ENCODE results near the gene NDUFB10.
A peak's percentile ranks its signal among the peaks of the same experiment; 100 is the strongest.

Gene NDUFB10

GRCh38 chr16:1971796-1972489 is 12.6 kb downstream of the NDUFB10 start, which contains the start of gene TBL3:
Gene TBL3 (plus strand): TSS chr16:1972053. CDS start chr16:1972165, 112 bp downstream.
- DNase-seq (ENCODE audit: low read depth in 3 of 3) = peak; percentile 90 to 92 (median 91)

- no peak for DNase-seq (ENCODE audit: low read depth in 3 of 3)
These were observed 13.1 kb downstream of the NDUFB10 start for GRCh38 chr16:1972490-1972877.

- DNase-seq (ENCODE audit: low read depth in 3 of 3) = no peak
These were observed 14.3 kb downstream of the NDUFB10 start for GRCh38 chr16:1973461-1974156.

GRCh38 chr16:1974157-1975070 is 15.1 kb downstream of the NDUFB10 start:
- DNase-seq (ENCODE audit: low read depth in 3 of 3) = no peak

- DNase-seq (ENCODE audit: low read depth in 3 of 3) = no peak
These were observed 16.3 kb downstream of the NDUFB10 start for GRCh38 chr16:1975432-1976215.

- DNase-seq (ENCODE audit: low read depth in 3 of 3) = no peak
These were observed 16.8 kb downstream of the NDUFB10 start for GRCh38 chr16:1976216-1976520.

GRCh38 chr16:1976951-1977874 is 17.9 kb downstream of the NDUFB10 start:
- no peak for DNase-seq (ENCODE audit: low read depth in 3 of 3)

- no peak for DNase-seq (ENCODE audit: low read depth in 3 of 3)
These were observed 18.5 kb downstream of the NDUFB10 start for GRCh38 chr16:1977875-1978268.

- DNase-seq (ENCODE audit: low read depth in 3 of 3) = no peak
These were observed 19.3 kb downstream of the NDUFB10 start for GRCh38 chr16:1978476-1979120.

GRCh38 chr16:1979271-1980029 is 20.1 kb downstream of the NDUFB10 start:
- peak in 1 of 3 experiments; percentile 40 for DNase-seq (ENCODE audit: low read depth in 3 of 3)

GRCh38 chr16:1980030-1980769 is 20.9 kb downstream of the NDUFB10 start:
- DNase-seq (ENCODE audit: low read depth in 3 of 3) = no peak

- DNase-seq (ENCODE audit: low read depth in 3 of 3) = no peak
These were observed 21.4 kb downstream of the NDUFB10 start for GRCh38 chr16:1980770-1981087.

GRCh38 chr16:1981398-1981836 is 22.1 kb downstream of the NDUFB10 start, which contains the start of gene NOXO1:
Gene NOXO1 (minus strand): TSS chr16:1981469. CDS start chr16:1981179, 290 bp downstream.
- no peak for DNase-seq (ENCODE audit: low read depth in 3 of 3)

GRCh38 chr16:1982013-1982433 is 22.7 kb downstream of the NDUFB10 start:
- no peak for DNase-seq (ENCODE audit: low read depth in 3 of 3)

- DNase-seq (ENCODE audit: low read depth in 3 of 3) = no peak
These were observed 23.7 kb downstream of the NDUFB10 start for GRCh38 chr16:1982991-1983543.

- DNase-seq (ENCODE audit: low read depth in 3 of 3) = peak in 1 of 3 experiments; percentile 37
These were observed 24.4 kb downstream of the NDUFB10 start, which contains the start of gene GFER for GRCh38 chr16:1983544-1984346. Gene GFER (plus strand): TSS chr16:1984193. CDS start chr16:1984219, 26 bp downstream.
